Mucosa of rectum (tissue), 2 donors: ENCODE data around the gene SUMO3.

Experiments used
- H3K27ac ChIP-seq, 2 donors: one replicate each; pipeline ENCODE4 v1.7.0; 2013; ENCODE audit warnings: inconsistent platforms in 2 of 2, low read depth in 2 of 2, low read length in 2 of 2
- H3K27me3 ChIP-seq, 2 donors: one replicate each; pipeline ENCODE4 v1.7.0; 2013; ENCODE audit warnings: low read length in 2 of 2; ENCODE audit not compliant: control insufficient read depth in 2 of 2, insufficient read depth in 2 of 2
- H3K36me3 ChIP-seq, 2 donors: one replicate each; pipeline ENCODE4 v1.7.0; 2013; ENCODE audit warnings: low read length in 2 of 2; ENCODE audit not compliant: control insufficient read depth in 2 of 2, insufficient read depth in 2 of 2
- H3K4me1 ChIP-seq, 2 donors: one replicate each; pipeline ENCODE4 v1.7.0; 2013; ENCODE audit warnings: low read length in 2 of 2, mild to moderate bottlenecking in 1 of 2; ENCODE audit not compliant: control insufficient read depth in 2 of 2, insufficient read depth in 2 of 2
- H3K4me3 ChIP-seq, 2 donors: one replicate each; pipeline ENCODE4 v1.7.0; 2013; ENCODE audit warnings: low read length in 2 of 2
- H3K9ac ChIP-seq, 2 donors: one replicate each; pipeline ENCODE4 v1.7.0; 2013; ENCODE audit warnings: low read length in 2 of 2, low read depth in 1 of 2, mild to moderate bottlenecking in 1 of 2
- H3K9me3 ChIP-seq, 2 donors: one replicate each; pipeline ENCODE4 v1.7.0; 2013; ENCODE audit warnings: low read length in 2 of 2; ENCODE audit not compliant: control insufficient read depth in 2 of 2
- donor health status: healthy.
- donor health status: Normal muscosa, but diverticular disease.

Gene SUMO3

DNA sequence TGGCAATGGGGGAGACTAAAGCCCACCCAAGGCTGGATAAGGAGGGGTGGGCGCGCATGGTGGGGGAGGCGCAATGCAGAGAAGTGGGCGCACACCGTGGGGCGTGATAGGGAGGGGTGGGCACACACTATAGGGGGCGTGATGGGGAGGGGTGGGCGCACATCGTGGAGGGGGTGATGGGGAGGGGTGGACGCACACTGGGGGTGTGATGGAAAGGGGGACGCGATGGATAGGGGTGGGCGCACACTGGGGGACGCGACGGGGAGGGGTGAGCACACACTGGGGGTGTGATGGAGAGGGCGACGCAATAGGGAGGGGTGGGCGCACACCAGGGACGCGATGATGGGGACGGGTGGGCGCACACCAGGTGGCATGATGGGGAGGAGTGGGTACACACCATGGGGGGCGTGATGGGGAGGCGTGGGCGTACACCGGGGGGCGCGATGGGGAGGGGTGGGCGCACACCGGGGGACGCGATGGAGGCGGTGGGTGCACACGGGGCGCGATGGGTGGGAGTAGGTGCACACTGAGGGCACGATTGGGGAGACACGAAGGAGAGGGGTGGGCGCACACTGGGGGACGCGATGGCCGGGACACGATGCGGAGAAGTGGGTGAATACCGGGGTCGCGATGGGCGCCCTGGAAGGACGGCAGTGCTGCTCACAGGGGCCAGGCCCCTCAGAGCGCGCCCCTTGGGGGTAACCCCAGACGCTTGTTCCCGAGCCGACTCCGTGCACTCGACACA is 929 bp downstream of the SUMO3 start:
- H3K36me3 ChIP-seq, result peaks cover 7 to 9% of the 10 kb centered on the region in 2 donors

DNA sequence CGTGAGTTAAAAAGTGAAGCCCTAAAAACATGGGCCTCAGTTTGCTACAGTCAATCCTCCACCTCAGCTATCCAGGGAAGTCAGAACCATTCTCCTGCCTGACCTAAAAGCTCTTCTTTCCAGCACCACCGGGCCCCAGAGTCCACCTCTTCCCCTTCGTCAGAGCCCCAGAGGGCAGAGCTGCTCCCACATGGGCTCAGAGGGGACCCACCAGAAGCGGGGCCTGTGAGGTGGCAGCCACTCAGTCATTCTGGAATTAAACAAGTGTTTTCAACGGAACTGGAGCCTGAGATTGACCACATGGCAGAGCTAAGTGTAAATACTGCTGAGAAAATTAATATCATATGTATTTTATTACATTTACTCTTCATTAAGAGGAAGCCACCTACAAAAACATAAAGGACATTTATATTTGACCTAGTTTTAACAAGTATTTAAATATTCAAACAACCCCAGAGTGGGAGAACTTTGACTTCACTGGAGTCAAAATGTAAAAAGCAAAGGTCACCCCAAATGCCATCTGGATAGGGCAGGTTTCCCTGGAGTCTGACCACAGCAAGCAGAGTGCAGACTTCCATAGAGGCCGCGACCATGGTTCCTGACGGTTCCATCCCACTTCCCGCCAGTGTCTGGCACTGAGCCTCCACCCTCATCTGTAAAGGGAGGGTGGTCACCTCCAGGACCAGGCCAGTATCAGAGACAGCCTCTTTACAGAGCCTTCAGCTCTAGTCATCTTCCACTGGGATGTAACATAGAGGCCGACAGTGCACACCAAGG is 1.8 kb downstream of the SUMO3 start:
- Histone ChIP-seq H3K4me3 (no peak overlapping the region), H3K27me3 (no peaks in the 10 kb centered on the region), H3K9ac (no peak overlapping the region), H3K4me1 (peaks cover 7 to 8% of the 10 kb centered on the region in 2 donors), H3K27ac (no peak overlapping the region), H3K9me3 (no peaks in the 10 kb centered on the region), H3K36me3 (peaks cover 9 to 10% of the 10 kb centered on the region in 2 donors)

More for the DNA sequence above, 929 bp downstream of the SUMO3 start:
- Histone ChIP-seq H3K9me3 (no peaks in the 10 kb centered on the region), H3K27me3 (no peaks in the 10 kb centered on the region), H3K27ac (no peak overlapping the region), H3K4me3 (peak overlapping the region; percentile 69 to 81), H3K9ac (peak overlapping the region; percentile 24 to 69), H3K4me1 (peaks cover 7 to 8% of the 10 kb centered on the region in 2 donors)

DNA sequence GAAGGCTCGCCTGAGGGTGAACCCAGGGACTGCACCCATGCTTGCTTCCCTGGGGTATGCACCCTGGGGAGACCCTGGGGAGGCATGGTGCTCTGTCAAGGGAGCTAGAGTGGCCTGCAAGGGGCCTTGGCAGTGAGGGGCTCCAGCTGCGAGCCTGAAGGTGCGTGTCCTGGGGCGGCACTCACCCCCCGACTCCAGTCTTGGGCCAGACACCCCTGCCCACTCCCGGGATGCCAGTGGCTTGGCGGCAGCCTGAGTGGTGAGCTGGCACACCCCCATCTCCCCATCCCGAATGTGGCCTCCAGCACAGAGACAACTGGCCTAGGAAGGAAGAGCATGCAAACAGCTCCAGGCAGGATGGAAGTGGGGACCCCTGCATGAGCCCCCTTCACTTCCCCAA is 2.6 kb downstream of the SUMO3 start:
- H3K9ac ChIP-seq, result no peak overlapping the region
- H3K9me3 ChIP-seq, result no peaks in the 10 kb centered on the region
- no peaks in the 10 kb centered on the region for H3K27me3 ChIP-seq
- peaks cover 7 to 8% of the 10 kb centered on the region in 2 donors for H3K4me1 ChIP-seq
- peaks cover 12 to 16% of the 10 kb centered on the region in 2 donors for H3K36me3 ChIP-seq
- H3K27ac ChIP-seq, result no peak overlapping the region
- H3K4me3 ChIP-seq, result no peak overlapping the region

DNA sequence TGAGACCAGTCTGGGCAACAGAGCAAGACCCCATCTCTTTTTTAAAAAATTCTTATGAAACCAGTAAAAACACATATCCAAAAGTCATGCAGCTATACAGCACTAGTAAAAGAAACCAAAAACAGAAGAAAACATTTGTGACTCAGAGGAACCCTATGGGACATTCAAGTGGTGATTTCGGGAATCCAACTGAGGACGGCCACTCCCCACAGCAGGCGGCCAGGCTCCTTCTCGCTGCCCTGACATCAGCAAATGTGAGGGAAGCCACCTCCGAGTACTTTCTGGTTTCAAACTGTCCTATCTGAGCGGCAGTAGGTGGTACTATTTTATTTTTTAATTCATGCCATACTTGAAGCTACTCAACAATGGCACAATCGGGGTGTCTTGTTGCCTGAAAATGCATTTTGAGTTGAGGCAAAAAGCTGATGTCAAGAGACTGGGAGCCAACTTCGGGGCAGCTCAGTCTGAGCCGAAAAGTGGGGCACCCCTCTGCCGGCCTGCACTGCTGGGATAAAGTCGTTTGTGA is 3.3 kb downstream of the SUMO3 start:
- Histone ChIP-seq H3K4me1 (peaks cover 7 to 8% of the 10 kb centered on the region in 2 donors), H3K4me3 (no peak overlapping the region), H3K36me3 (peaks cover 17 to 22% of the 10 kb centered on the region in 2 donors), H3K27me3 (no peaks in the 10 kb centered on the region), H3K27ac (no peak overlapping the region), H3K9ac (no peak overlapping the region), H3K9me3 (no peaks in the 10 kb centered on the region)

DNA sequence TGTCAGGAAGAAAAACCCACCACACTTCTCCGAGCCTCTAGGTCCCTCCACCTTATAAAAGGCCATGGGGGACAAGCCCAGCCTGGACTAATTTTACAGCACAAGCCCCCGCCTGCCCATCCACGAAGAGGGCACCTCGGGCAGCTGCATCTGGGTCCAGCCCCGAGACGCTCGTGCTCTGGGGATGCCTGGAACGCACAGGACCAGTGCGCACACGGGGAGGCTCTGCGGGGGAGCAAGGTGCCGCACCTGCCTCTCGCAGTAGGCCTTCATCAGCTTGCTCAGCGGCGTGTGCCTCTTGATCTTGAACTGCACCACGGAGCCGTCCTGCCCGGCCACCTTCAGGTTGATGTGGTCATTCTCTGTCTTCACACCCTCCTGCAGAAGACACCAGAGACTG is 4.1 kb downstream of the SUMO3 start:
- no peaks in the 10 kb centered on the region for H3K9me3 ChIP-seq
- no peak overlapping the region for H3K9ac ChIP-seq
- no peak overlapping the region for H3K27ac ChIP-seq
- H3K4me3 ChIP-seq, result no peak overlapping the region
- peaks cover 19 to 29% of the 10 kb centered on the region in 2 donors for H3K36me3 ChIP-seq
- peaks cover 7 to 8% of the 10 kb centered on the region in 2 donors for H3K4me1 ChIP-seq
- no peaks in the 10 kb centered on the region for H3K27me3 ChIP-seq

DNA sequence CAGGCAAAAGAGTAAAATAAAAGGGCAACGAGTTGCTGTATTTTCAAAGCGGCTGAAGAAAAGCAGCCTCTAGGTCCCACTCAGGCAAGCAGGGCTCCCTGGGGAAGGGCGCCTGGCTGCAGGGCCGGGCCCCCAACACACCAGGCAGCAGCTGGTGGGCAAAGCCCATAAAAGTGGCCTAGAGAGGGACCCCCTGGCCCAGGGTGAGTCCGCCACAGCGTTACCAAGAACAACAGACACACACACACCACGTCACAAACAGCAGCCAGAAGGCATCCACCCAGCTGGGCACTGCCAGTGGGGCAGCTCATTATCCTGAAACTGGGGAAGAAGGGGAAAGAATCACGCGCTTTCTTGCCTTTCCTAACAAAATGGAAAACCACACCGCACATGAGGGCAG is 4.7 kb downstream of the SUMO3 start:
- Histone ChIP-seq H3K9me3 (no peaks in the 10 kb centered on the region), H3K27me3 (no peaks in the 10 kb centered on the region), H3K36me3 (peaks cover 19 to 33% of the 10 kb centered on the region in 2 donors), H3K4me3 (no peak overlapping the region), H3K4me1 (peaks cover 5 to 7% of the 10 kb centered on the region in 2 donors), H3K27ac (no peak overlapping the region), H3K9ac (no peak overlapping the region)

DNA sequence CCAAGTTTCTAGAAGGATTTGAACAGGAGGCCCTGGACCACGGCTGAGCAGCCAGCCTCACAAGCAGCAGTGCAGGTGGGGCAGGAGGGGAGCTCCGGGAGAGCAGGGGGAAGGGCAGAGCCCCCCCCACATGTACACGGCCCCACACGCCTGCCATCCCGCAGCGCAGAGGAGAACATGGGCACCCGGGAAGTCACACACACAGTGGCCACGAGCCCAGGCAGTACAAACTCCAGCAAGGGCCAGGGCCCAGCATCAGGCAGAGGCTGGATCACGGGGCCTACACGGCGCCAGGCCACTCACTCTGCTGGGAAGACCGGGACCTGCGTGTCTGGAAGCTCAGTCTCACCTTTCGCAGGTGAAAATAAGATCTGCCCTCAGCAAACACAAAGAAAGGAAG is 5.2 kb downstream of the SUMO3 start:
- H3K9me3 ChIP-seq, result no peaks in the 10 kb centered on the region

DNA sequence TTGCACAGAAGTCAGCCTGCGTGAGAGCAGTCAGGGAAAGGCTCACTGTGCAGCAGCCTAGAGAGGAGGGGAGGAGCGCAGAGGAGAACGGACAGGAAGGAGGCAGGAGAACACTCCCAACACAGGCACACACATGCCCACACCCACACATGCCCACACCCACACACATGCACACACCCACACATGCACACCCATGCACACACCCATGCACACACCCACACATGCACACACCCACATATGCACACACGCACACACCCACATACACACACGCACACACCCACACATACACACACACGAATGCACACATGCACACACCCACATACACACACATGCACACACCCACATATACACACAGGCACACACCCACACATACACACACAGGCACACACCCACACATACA is 7.1 kb downstream of the SUMO3 start:
- Histone ChIP-seq H3K4me1 (no peaks in the 10 kb centered on the region), H3K9me3 (no peaks in the 10 kb centered on the region), H3K27ac (no peak overlapping the region), H3K4me3 (no peak overlapping the region), H3K27me3 (no peaks in the 10 kb centered on the region), H3K36me3 (peaks cover 33 to 50% of the 10 kb centered on the region in 2 donors), H3K9ac (no peak overlapping the region)

More for the DNA sequence above, 5.2 kb downstream of the SUMO3 start:
- H3K4me3 ChIP-seq, result no peak overlapping the region
- H3K9ac ChIP-seq, result no peak overlapping the region
- H3K4me1 ChIP-seq, result peaks cover 5 to 7% of the 10 kb centered on the region in 2 donors
- peaks cover 21 to 33% of the 10 kb centered on the region in 2 donors for H3K36me3 ChIP-seq
- no peaks in the 10 kb centered on the region for H3K27me3 ChIP-seq
- H3K27ac ChIP-seq, result no peak overlapping the region

DNA sequence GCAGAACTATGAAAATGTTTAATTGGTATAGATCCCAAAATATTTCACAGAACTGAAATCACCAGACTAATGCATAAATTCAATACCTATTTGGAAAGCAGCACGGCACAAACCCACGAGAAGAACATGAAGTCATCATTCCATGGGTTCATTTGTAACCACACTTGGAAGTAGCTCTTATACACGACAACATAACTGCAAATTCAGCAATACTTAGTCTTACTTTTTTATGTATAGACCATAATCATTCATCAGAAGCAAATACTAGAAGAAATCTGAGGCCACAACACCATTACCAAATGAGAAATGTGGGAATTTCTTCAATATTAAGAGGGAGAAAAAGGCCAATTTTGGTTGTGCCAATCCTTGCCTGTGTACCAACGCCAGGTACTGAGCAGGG is 12.0 kb downstream of the SUMO3 start:
- Histone ChIP-seq H3K9ac (no peak overlapping the region), H3K27me3 (no peaks in the 10 kb centered on the region), H3K36me3 (peaks cover 35 to 50% of the 10 kb centered on the region in 2 donors), H3K4me1 (peaks cover 10 to 12% of the 10 kb centered on the region in 2 donors), H3K4me3 (no peak overlapping the region), H3K27ac (no peak overlapping the region), H3K9me3 (no peaks in the 10 kb centered on the region)

DNA sequence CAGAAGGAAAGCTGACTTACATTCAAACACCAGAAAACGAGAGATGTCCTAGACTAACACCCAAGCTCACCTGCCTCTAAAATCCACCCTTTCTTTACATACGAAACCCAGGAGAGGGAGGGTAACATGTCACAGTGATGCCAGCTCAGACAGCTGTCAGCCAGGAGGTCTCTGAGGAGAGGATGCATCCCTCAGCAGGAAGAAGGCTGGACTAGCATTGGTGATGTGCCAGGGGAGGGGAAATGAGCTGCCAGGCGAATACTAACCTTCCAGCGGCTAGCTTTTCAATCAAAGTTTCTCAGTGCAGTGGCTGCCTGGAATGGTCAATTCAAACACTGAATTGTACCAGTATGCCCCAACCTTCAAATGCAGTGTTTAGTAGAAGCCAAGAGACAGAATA is 12.6 kb downstream of the SUMO3 start:
- no peak overlapping the region for H3K27ac ChIP-seq

More for the DNA sequence above, 12.6 kb downstream of the SUMO3 start:
- no peaks in the 10 kb centered on the region for H3K9me3 ChIP-seq
- no peak overlapping the region for H3K9ac ChIP-seq
- no peak overlapping the region for H3K4me3 ChIP-seq
- peaks cover 17 to 19% of the 10 kb centered on the region in 2 donors for H3K4me1 ChIP-seq
- no peaks in the 10 kb centered on the region for H3K27me3 ChIP-seq
- peaks cover 33 to 45% of the 10 kb centered on the region in 2 donors for H3K36me3 ChIP-seq
